ENCODE measurements around the gene SHF. TPM values are rescaled to one million over a fixed set of nuclear protein-coding genes. Genes with fewer than 3 reads are reported as not detected.

Gene SHF
- total RNA-seq, 1 experiment from 2014 or later, result 21.7 TPM

DNA sequence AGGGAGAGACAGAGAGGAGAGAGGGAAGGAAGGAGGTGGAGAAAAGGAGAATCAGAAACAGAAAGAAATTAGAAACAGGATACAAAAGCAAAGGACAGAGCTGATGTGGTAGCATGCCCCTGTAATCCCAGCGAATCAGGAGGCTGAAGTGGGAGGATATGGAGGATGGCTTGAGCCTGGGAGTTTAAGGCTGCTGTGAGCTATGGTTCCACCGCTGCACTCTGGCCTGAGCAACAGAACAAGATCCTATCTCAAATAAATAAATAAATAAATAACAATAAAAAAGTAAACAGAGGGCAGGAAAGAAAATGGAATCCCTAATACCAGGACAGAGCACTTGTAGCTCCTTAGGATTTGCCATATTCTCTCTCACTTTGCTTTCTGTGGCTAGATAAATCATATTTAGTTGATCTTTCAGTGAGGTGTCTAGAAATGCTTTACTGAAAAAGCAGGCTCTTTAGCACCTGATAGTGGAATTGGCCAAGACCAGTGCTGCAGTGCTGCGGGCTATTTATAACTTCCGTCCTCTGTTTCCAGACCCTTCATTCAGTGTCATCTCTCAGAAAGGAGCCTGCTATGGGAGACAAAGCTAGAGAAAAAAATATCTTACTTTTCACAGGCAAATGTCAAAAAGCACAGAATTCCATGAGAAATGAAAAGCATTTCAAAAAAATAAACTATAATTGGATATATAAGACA lies 44.2 kb upstream of the SHF start:
- no peak overlapping the region for H3K9ac ChIP-seq (ENCODE audit: extremely low read depth, insufficient read length, low read length)
- no peak overlapping the region; a peak in 1 of 7 replicates for H3K27ac Mint-ChIP-seq
- H3K4me2 ChIP-seq (ENCODE audit: insufficient read depth, insufficient read length, low read length), result no peak overlapping the region
- H2BK15ac ChIP-seq (ENCODE audit: low read depth, low read length), result no peak overlapping the region
- no CpG with 5 or more reads among the region's 4 CpGs for WGBS (ENCODE audit: extremely low coverage, insufficient read length, low lambda C conversion rate)
- H3K56ac ChIP-seq (ENCODE audit: insufficient read length, low read depth, low read length), result no peak overlapping the region
- no peak overlapping the region for H3K14ac ChIP-seq (ENCODE audit: insufficient read depth, low read length)
- H2BK20ac ChIP-seq (ENCODE audit: low read depth, low read length, poor library complexity, severe bottlenecking), result no peak overlapping the region
- no peak overlapping the region for H4K8ac ChIP-seq (replicated peaks; ENCODE audit: insufficient read length, low read depth, low read length)
- H3K18ac ChIP-seq (ENCODE audit: insufficient read length, low read depth, low read length), result no peak overlapping the region
- no peaks in the 10 kb centered on the region for H4K20me1 ChIP-seq (ENCODE audit: control insufficient read depth, insufficient read depth, insufficient read length)
- no peaks in the 10 kb centered on the region for H3K79me2 ChIP-seq (ENCODE audit: insufficient read depth, low read length)
- no peaks in the 10 kb centered on the region for H3K23me2 ChIP-seq (ENCODE audit: insufficient read length, low read depth, low read length, poor library complexity, severe bottlenecking)
- no peak overlapping the region for H3K23ac ChIP-seq (ENCODE audit: insufficient read length, low read depth, low read length)
- no peak overlapping the region for H2AFZ ChIP-seq (ENCODE audit: low read length)
- H3K79me1 ChIP-seq (ENCODE audit: insufficient read depth, low read depth, low read length, poor library complexity, severe bottlenecking), result no peaks in the 10 kb centered on the region
- H3K9me3 ChIP-seq (ENCODE audit: control insufficient read depth, low read depth, low read length), result peaks cover 4% of the 10 kb centered on the region
- H3K27me3 ChIP-seq (ENCODE audit: insufficient read depth, low read length), result no peaks in the 10 kb centered on the region
- TF ChIP-seq, protein P1, sequence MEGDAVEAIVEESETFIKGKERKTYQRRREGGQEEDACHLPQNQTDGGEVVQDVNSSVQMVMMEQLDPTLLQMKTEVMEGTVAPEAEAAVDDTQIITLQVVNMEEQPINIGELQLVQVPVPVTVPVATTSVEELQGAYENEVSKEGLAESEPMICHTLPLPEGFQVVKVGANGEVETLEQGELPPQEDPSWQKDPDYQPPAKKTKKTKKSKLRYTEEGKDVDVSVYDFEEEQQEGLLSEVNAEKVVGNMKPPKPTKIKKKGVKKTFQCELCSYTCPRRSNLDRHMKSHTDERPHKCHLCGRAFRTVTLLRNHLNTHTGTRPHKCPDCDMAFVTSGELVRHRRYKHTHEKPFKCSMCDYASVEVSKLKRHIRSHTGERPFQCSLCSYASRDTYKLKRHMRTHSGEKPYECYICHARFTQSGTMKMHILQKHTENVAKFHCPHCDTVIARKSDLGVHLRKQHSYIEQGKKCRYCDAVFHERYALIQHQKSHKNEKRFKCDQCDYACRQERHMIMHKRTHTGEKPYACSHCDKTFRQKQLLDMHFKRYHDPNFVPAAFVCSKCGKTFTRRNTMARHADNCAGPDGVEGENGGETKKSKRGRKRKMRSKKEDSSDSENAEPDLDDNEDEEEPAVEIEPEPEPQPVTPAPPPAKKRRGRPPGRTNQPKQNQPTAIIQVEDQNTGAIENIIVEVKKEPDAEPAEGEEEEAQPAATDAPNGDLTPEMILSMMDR (conservative IDR thresholded peaks at IDR 0.05), result no peak
- H3K36me3 Mint-ChIP-seq (ENCODE audit: insufficient read depth in 1 of 3, low read depth in 3 of 3), result peaks cover 0 to 9% (median 0%) of the 10 kb centered on the region in 3 experiments; a peak in 2 of 7 replicates
- no peak overlapping the region for H2BK5ac ChIP-seq (ENCODE audit: insufficient read length, low read length)
- H3K4me3 Mint-ChIP-seq, result no peak overlapping the region
- H3K4ac ChIP-seq (ENCODE audit: low read depth, low read length), result no peak overlapping the region
- H3K9me3 Mint-ChIP-seq, result peaks cover 41 to 48% of the 10 kb centered on the region in 2 experiments
- H3K4me1 ChIP-seq (ENCODE audit: insufficient read depth, low read length), result no peaks in the 10 kb centered on the region
- no peak overlapping the region for H3T11ph ChIP-seq (ENCODE audit: low read length)
- H3K27me3 Mint-ChIP-seq (ENCODE audit: low read depth), result peaks cover 7% of the 10 kb centered on the region; the same call in 1 of the 2 replicates
- no peak for DNase-seq
- no peak overlapping the region for H3K27ac ChIP-seq (ENCODE audit: insufficient read length, low read depth, low read length)
- no peak overlapping the region for H4K91ac ChIP-seq (ENCODE audit: insufficient read length, low read depth, low read length)
- no peak overlapping the region for H2BK12ac ChIP-seq (ENCODE audit: insufficient read length, low read depth, low read length)
- H4K5ac ChIP-seq (ENCODE audit: insufficient read length, low read depth, low read length), result no peak overlapping the region
- H2BK120ac ChIP-seq (ENCODE audit: low read depth, low read length, poor library complexity, severe bottlenecking), result no peak overlapping the region
- H3K4me1 Mint-ChIP-seq, result no peaks in the 10 kb centered on the region
- no peak overlapping the region for H2AK5ac ChIP-seq (ENCODE audit: insufficient read length, low read length)
